ENCODE measurements around the gene MDM2.

DNA sequence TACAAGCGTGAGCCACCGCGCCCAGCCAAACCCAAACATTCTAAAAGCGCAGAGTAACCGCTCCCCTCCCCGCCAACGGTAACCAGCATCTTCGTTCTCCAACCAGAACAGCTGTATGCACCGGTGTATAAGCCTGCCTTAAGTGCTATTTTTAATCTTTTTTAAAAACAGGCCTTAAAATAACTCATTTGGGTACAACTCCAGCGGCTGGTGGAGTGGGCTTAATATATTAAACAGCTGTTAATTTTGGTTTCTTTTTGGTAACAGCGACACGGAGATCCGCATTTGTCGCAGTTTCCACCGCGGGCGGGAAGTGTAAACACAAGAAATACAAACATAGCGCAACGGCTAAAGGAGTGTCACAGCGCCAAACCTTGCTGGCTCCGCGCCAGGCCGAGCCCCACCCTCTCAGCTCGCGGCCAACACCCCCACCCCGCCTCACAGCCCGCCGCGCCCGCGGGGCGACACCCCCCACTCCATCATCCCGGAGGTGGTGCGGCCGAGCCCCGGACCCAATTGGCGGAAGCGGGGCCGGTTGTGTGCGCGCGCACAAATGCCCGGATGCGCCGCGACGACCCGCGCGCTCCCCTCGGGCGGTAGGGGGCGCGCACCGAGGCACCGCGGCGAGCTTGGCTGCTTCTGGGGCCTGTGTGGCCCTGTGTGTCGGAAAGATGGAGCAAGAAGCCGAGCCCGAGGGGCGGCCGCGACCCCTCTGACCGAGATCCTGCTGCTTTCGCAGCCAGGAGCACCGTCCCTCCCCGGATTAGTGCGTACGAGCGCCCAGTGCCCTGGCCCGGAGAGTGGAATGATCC is at the start of gene MDM2:
- TF ChIP-seq, protein P1, sequence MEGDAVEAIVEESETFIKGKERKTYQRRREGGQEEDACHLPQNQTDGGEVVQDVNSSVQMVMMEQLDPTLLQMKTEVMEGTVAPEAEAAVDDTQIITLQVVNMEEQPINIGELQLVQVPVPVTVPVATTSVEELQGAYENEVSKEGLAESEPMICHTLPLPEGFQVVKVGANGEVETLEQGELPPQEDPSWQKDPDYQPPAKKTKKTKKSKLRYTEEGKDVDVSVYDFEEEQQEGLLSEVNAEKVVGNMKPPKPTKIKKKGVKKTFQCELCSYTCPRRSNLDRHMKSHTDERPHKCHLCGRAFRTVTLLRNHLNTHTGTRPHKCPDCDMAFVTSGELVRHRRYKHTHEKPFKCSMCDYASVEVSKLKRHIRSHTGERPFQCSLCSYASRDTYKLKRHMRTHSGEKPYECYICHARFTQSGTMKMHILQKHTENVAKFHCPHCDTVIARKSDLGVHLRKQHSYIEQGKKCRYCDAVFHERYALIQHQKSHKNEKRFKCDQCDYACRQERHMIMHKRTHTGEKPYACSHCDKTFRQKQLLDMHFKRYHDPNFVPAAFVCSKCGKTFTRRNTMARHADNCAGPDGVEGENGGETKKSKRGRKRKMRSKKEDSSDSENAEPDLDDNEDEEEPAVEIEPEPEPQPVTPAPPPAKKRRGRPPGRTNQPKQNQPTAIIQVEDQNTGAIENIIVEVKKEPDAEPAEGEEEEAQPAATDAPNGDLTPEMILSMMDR (conservative IDR thresholded peaks at IDR 0.05), result peak; percentile 89
- TF ChIP-seq ZFX (IDR thresholded peaks at IDR 0.05), result peak; percentile 92

All from C4-2B (cell line).